NCI-H460 (cell line): ENCODE data around the gene NNAT. TPM values are rescaled to one million over a fixed set of nuclear protein-coding genes. Genes with fewer than 3 reads are reported as not detected.
"Not testable (repeated sequence)": the region's sequence is repeated elsewhere in the genome, so short reads cannot be mapped to it uniquely, and the experiment has no call there.

ENCODE experiments used
- DNase-seq: peaks from one replicate; pipeline ENCODE4 v3.0.0-alpha.2; 2016; ENCODE audit warnings: low read depth; ENCODE audit errors: extremely low read depth
- total RNA-seq: library from RNA; depleted of rRNA; stranded (reverse); fragments of >200 nt; shearing (Covaris generic); gene quantifications from 2 replicates; pipeline ENCODE4 v1.2.3, GENCODE V29; 2014

The NNAT gene
- total RNA-seq, 1 experiment from 2014 or later = not detected

DNA sequence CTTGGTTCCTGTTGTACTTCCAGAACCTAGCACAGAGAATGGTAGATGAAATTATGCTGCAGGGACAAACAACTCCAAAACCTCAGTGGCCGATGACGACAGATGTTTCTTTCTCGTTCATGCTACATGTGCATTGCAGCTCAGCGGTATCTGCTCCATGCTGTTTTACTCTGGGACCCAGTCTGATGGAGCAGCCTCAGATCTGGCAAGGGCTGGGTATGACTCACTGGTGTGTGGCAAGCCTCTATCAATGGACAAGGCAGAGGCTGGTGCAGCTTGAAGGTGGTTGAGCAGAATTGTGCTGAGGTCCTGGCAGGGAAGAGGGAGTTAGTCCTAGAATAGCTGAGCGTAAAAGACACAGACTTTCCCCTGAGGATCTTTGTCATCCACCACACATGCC is 17.0 kb downstream of the NNAT start:
- no peak for DNase-seq

GRCh38 chr20:37539424-37539823 is 18.4 kb downstream of the NNAT start:
- DNase-seq = no peak

- no peak for DNase-seq
Measured at GRCh38 chr20:37540001-37540400, 19.0 kb downstream of the NNAT start.

DNA sequence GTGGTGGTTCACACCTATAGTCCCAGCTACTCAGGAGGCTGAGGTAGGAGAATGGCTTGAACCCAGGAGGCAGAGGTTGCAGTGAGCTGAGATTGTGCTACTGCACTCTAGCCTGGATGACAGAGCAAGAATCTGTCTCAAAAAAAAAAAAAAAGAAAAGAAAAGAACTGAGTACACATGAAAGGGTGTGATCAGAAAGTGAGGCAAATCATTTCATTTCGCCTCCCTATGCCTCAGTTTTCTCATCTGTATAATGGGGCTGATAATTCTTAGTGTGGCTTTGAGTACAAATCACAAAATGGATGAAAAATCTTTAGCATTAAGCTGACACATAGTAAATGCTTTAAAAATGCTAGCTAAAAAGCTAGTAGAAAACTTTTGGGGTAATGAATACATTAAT is 19.8 kb downstream of the NNAT start:
- DNase-seq = not testable (repeated sequence)

GRCh38 chr20:37541326-37541725 is 20.3 kb downstream of the NNAT start:
- DNase-seq = no peak

GRCh38 chr20:37542281-37542680 is 21.2 kb downstream of the NNAT start:
- no peak for DNase-seq

DNA sequence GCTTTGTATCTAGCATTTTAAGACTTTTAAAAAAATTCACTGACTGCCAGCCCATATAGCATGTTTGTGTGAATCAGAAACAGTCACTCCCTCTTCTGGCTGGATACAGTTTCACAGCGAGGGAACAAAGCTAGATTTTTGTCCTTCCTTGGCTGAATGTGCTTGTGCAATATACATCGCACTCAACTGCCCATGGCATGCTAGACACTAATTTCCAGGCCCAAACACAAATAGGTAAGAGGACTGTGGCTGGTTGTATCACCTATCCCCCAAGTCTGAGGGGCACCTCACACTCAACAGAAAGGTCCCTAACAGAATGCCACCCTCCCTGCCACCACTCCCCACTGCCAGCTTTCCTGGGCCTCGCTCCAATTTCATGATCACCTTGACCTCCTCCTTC is 22.8 kb downstream of the NNAT start:
- peak; percentile 33 for DNase-seq

GRCh38 chr20:37544386-37544785 is 23.3 kb downstream of the NNAT start:
- DNase-seq = no peak

DNA sequence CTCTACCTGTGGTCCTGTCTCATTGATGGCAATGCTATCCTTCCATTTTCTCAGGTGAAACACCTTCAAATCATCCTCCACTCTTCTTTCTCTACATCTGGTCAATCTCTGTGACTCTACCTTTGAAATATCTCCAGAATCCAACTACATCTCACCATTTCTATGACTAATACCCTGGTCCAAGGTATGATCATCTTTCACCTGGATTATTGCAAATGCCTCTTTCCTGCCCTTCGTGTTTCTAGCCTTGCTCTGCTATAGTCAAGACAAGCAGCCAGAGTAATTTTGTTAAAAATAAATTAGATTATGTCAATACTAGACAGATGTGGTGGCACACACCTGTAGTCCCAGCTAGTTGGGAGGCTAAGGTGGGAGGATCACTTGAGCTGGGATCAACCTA is 24.5 kb downstream of the NNAT start:
- DNase-seq = no peak

- no peak for DNase-seq
Measured at GRCh38 chr20:37547912-37548311, 26.9 kb downstream of the NNAT start.

DNA sequence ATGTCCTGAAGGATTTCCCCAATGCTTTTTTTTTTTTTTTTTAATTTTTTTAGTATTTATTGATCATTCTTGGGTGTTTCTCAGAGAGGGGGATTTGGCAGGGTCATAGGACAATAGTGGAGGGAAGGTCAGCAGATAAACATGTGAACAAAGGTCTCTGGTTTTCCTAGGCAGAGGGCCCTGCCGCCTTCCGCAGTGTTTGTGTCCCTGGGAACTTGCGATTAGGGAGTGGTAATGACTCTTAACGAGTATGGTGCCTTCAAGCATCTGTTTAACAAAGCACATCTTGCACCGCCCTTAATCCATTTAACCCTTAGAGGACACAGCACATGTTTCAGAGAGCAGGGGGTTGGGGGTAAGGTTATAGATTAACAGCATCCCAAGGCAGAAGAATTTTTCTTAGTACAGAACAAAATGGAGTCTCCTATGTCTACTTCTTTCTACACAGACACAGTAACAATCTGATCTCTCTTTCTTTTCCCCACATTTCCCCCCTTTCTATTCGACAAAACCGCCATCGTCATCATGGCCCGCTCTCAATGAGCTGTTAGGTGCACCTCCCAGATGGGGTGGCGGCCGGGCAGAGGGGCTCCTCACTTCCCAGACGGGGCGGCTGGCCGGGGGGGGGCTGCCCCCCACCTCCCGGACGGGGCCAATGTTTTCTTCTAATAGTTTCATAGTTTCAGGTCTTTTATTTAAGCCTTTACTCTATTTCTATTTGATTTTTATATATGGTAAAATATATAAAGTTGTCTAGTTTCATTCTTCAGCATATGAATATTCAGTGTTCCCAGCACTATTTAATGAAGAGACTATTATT is 29.3 kb downstream of the NNAT start:
- not testable (repeated sequence) for DNase-seq

GRCh38 chr20:37551660-37552059 is 30.6 kb downstream of the NNAT start:
- not testable (repeated sequence) for DNase-seq

DNA sequence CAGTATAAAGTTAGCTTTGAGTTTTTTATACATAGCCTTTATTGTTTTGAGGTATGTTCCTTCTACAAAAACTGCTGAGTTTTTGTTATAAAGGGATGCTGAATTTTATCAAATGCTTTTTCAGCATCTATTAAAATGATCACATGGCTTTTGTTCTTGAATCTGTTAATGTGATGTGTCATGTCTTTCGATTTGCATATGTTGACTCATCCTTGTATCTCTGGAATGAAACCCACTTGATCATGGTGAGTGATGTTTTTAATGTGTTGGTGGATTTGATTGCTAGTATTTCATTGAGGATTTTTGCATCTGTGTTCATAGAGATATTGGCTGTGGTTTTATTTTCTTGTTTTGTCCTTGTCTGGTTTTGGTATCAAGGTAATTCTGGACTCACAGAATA is 31.4 kb downstream of the NNAT start:
- no peak for DNase-seq

- DNase-seq = not testable (repeated sequence)
Measured at GRCh38 chr20:37554721-37555298, 33.8 kb downstream of the NNAT start.

- no peak for DNase-seq
Measured at GRCh38 chr20:37556538-37556937, 35.5 kb downstream of the NNAT start.

- no peak for DNase-seq
Measured at GRCh38 chr20:37558306-37558705, 37.3 kb downstream of the NNAT start.

DNA sequence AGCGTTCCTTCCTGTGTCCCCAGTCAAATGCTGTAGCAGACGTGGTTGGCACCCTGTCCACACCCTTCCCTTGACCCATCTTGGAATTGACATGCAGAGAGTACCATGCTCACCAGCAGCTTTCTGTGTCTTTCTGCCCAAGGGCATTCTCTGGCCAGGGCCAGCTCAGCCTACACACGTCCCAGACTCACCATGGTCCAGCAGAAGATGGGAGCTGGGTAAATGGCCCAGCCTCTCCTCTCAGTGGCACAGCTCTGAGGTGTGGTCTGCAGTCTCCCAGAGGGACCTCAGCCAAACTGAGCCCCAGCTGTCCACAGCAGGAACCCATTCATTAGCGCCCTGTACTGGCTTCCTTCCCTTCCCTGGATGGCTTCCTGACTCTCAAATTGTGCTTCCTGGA is 37.7 kb downstream of the NNAT start:
- DNase-seq = no peak

DNA sequence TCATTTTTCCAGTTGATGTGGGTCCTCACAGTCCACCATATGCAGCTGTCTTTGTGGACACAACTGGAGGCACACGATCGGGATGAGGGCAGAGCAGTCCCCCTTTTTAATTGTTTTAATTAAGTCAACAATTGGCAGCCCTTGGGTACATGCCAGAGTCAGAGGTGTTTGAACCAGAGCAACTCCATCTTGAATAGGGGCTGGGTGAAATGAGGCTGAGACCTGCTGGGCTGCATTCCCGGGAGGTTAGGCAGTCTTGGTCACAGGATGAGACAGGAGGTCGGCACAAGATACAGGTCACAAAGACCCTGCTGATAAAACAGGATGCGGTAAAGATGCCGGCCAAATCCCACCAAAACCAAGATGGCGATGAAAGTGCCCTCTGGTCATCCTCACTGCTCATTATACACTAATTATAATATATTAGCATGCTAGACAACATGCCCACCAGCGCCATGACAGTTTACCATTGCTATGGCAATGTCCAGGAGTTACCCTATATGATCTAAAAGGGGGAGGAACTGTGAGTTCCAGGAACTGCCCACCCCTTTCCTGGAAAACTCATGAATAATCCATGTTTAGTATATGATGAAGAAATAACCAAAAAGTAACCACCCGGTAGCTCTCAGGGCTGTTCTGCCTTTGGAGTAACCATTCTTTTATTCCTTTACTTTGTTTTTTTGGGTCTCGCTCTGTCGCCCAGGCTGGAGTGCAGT is 38.4 kb downstream of the NNAT start:
- no peak for DNase-seq

DNA sequence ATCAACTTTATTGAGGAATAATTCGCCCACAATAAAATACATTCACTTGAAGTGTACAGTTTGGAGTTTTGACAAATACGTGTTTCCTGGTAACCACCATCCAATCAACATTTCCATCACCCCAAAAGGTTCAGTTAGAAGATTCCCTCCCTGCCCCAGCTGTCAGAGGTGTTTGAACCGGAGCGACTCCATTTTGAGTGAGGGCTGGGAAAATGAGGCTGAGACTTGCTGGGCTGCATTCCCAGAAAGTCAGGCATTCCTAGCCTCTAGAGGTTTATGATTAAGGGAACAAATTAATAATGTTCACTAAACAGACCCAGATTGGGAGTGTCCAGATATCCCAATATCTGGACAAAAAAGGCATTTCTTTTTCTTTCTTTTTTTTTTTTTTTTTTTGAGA is 39.6 kb downstream of the NNAT start:
- DNase-seq = no peak

DNA sequence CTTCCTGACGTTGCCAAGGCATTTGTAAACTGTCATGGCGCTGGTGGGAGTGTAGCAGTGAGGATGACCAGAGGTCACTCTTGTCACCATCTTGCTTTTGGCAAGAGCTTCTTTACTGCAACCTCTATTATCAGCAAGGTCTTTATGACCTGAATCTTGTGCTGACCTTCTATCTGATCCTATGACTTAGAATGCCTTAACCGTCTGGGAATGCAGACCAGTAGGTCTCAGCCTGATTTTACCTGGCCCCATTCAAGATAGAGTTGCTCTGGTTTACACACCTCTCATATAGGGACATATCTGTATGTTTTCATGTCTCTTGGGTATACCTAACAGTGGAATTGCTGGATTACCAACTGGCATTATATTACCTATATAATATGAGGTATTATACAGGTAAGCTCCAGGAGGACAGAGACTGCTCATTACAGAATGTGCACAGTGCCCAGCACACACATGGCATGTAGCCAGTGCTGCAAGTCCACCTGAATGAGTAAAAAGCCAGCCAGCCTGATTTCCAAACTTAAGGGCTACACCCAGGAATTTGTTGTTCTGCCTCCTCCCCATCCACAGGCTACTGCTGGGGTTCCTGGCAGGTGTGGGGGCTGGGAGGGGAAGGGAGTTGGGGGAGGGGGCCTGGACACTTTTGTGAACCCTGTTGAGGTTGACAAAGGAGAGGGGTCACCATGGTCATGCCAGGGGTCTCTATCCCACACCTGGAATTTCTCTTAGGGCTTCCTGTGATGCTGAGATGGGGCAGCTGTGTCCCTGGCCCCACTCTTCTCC is 41.8 kb downstream of the NNAT start:
- no peak for DNase-seq

DNA sequence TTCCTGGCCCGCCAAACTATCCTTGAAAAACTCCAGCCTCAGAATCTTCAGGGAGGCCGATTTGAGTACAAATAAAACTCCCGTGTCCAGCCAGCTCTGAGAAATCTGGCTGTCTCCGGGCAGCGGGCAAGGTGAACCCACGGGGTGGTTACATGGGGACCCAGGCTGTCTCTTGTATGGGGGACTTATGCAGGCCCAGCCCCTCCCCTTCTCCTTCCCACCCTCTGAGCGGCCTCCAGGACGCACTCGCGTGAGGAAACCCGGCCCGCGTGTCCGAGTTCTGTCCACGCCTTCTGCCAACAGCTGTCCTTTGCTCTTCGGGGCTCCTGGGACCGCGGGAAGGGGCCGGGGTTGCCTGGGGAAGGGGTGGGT is 43.0 kb downstream of the NNAT start:
- no peak for DNase-seq
